ENCODE results near the gene RSPH1. TPM values are rescaled to one million over a fixed set of nuclear protein-coding genes. Genes with fewer than 3 reads are reported as not detected.

The RSPH1 gene
- total RNA-seq, 1 donor from 2014 or later = not detected

- no peak overlapping the region for H3K4me3 ChIP-seq
- intact Hi-C loops (cut with DNase I) = no loop called here
- no peaks in the 10 kb centered on the region for H3K4me1 ChIP-seq
- no peaks in the 10 kb centered on the region for H3K27me3 ChIP-seq
- no peak overlapping the region for H3K27ac ChIP-seq
- TF ChIP-seq, protein P1, sequence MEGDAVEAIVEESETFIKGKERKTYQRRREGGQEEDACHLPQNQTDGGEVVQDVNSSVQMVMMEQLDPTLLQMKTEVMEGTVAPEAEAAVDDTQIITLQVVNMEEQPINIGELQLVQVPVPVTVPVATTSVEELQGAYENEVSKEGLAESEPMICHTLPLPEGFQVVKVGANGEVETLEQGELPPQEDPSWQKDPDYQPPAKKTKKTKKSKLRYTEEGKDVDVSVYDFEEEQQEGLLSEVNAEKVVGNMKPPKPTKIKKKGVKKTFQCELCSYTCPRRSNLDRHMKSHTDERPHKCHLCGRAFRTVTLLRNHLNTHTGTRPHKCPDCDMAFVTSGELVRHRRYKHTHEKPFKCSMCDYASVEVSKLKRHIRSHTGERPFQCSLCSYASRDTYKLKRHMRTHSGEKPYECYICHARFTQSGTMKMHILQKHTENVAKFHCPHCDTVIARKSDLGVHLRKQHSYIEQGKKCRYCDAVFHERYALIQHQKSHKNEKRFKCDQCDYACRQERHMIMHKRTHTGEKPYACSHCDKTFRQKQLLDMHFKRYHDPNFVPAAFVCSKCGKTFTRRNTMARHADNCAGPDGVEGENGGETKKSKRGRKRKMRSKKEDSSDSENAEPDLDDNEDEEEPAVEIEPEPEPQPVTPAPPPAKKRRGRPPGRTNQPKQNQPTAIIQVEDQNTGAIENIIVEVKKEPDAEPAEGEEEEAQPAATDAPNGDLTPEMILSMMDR (IDR thresholded peaks at IDR 0.05) = no peak
- no peaks in the 10 kb centered on the region for H3K36me3 ChIP-seq
- no peaks in the 10 kb centered on the region for H3K9me3 ChIP-seq
- DNase-seq (ENCODE audit: low spot score in 2 of 2) = no peak
Observed at GRCh38 chr21:42443181-42443785, 52.7 kb downstream of the RSPH1 start.

- Histone ChIP-seq H3K27me3 (no peaks in the 10 kb centered on the region), H3K36me3 (no peaks in the 10 kb centered on the region), H3K9me3 (no peaks in the 10 kb centered on the region), H3K4me3 (no peak overlapping the region), H3K4me1 (no peaks in the 10 kb centered on the region), H3K27ac (no peak overlapping the region)
- no peak for DNase-seq (ENCODE audit: low spot score in 2 of 2)
- TF ChIP-seq, protein P1 (IDR thresholded peaks at IDR 0.05) = no peak
- intact Hi-C loops (cut with DNase I) = no loop called here
Observed at GRCh38 chr21:42441963-42442362, 54.1 kb downstream of the RSPH1 start.

DNA sequence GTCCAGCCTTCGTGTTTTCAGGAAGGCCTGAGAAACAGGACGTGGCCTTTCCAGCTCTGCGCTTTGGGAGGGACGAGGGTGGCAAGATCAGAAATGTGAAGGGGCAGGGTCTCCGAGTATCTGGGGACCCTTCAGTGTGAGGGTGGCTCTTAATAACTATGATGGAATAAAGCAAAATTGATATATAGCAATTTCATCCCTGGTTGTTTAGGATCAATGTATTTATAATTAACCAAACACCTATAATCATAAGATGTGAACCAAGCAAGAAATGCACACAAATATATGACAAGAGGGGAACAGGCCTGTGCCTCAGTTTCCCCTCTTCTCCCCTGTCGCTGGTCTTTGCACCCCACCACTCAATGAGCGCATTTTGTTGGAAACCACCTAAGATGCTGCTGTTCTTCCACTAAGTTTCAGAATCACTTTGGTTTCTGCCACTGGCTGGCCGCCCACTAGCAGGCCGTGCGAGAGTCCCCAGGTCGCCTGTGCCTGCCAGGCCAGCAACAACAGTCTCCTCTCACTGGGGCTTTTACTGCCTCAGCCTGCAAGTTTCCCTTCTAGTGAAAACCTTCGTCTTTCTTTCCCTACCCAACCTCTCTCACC is 55.7 kb downstream of the RSPH1 start:
- no peaks in the 10 kb centered on the region for H3K27me3 ChIP-seq
- TF ChIP-seq, protein P1 (IDR thresholded peaks at IDR 0.05) = no peak
- H3K36me3 ChIP-seq = no peaks in the 10 kb centered on the region
- intact Hi-C loops (cut with DNase I) = no loop called here
- no peak for DNase-seq (ENCODE audit: low spot score in 2 of 2)
- no peak overlapping the region for H3K27ac ChIP-seq
- no peak overlapping the region for H3K4me3 ChIP-seq
- H3K4me1 ChIP-seq = no peaks in the 10 kb centered on the region
- no peaks in the 10 kb centered on the region for H3K9me3 ChIP-seq

GRCh38 chr21:42439284-42440186 is 56.5 kb downstream of the RSPH1 start:
- intact Hi-C loops (cut with DNase I) = no loop called here

More at GRCh38 chr21:42439284-42440186, 56.5 kb downstream of the RSPH1 start:
- no peak for DNase-seq (ENCODE audit: low spot score in 2 of 2)
- H3K36me3 ChIP-seq = no peaks in the 10 kb centered on the region
- TF ChIP-seq, protein P1 (IDR thresholded peaks at IDR 0.05) = no peak
- no peak overlapping the region for H3K27ac ChIP-seq
- no peaks in the 10 kb centered on the region for H3K27me3 ChIP-seq
- H3K4me1 ChIP-seq = no peaks in the 10 kb centered on the region
- no peak overlapping the region for H3K4me3 ChIP-seq
- H3K9me3 ChIP-seq = no peaks in the 10 kb centered on the region
